HG03045 (cell line): ENCODE data around the gene PCDHB7.
"Not testable (repeated sequence)": the region's sequence is repeated elsewhere in the genome, so short reads cannot be mapped to it uniquely, and the experiment has no call there.

ENCODE experiments used
- ATAC-seq: cut with Tn5 transposase; IDR thresholded peaks from one replicate; pipeline ENCODE4 v1.9.1; 2021; ENCODE audit warnings: mild to moderate bottlenecking, moderate library complexity; ENCODE audit not compliant: unreplicated experiment

Gene PCDHB7

GRCh38 chr5:141223112-141223783 is 50.8 kb downstream of the PCDHB7 start, which contains the start of gene PCDHB14:
TSS of gene PCDHB14 (plus strand) at chr5:141223343. CDS start at chr5:141223506, 163 bp downstream.
- no peak for ATAC-seq

GRCh38 chr5:141224844-141225243 is 52.4 kb downstream of the PCDHB7 start:
- not testable (repeated sequence) for ATAC-seq

- ATAC-seq: not testable (repeated sequence)
Observed at GRCh38 chr5:141225421-141225820, 53.0 kb downstream of the PCDHB7 start.
